Large intestine (tissue), 3 donors: ENCODE measurements around the gene CPSF4. TPM values are rescaled to one million over a fixed set of nuclear protein-coding genes. Genes with fewer than 3 reads are reported as not detected.

Source experiments
- DNase-seq, 2 donors: peaks; one replicate each; pipeline versions ENCODE4 v3.0.0 to v3.0.0-alpha.2; 2013
- H3K27ac ChIP-seq: one replicate; pipeline ENCODE4 v1.5.1; 2013; ENCODE audit warnings: low read length
- H3K27me3 ChIP-seq: 2 replicates; pipeline ENCODE4 v1.6.1; 2013; ENCODE audit warnings: low read length; ENCODE audit not compliant: control insufficient read depth, insufficient read depth
- H3K36me3 ChIP-seq: 2 replicates; pipeline ENCODE4 v1.6.1; 2013; ENCODE audit warnings: low read length; ENCODE audit not compliant: control insufficient read depth, insufficient read depth
- H3K4me1 ChIP-seq: one replicate; pipeline ENCODE4 v1.6.1; 2013; ENCODE audit warnings: low read length; ENCODE audit not compliant: control insufficient read depth, insufficient read depth
- H3K4me3 ChIP-seq: one replicate; pipeline ENCODE4 v1.5.1; 2013; ENCODE audit warnings: low read length
- H3K9me3 ChIP-seq: one replicate; pipeline ENCODE4 v1.6.1; 2013; ENCODE audit warnings: mild to moderate bottlenecking, low read depth, low read length, moderate library complexity; ENCODE audit not compliant: control insufficient read depth
- WGBS: methylation state at CpG from one replicate; pipeline ENCODE4 v1.1.5; 2013; ENCODE audit warnings: low lambda C conversion rate; ENCODE audit not compliant: insufficient coverage; 5-methylcytosine and 5-hydroxymethylcytosine counted together
- polyA plus RNA-seq: library from polyadenylated mRNA; unstranded; fragments of 120-200 nt; gene quantifications from one replicate; pipeline ENCODE4 v1.2.1, GENCODE V29; 2013

The CPSF4 gene
- polyA plus RNA-seq, 1 donor, result 29.6 TPM

GRCh38 chr7:99460651-99461050, 21.9 kb downstream of the CPSF4 start:
- peaks cover 4% of the 10 kb centered on the region for H3K4me1 ChIP-seq
- H3K9me3 ChIP-seq, result no peaks in the 10 kb centered on the region

GRCh38 chr7:99461221-99461620, 22.5 kb downstream of the CPSF4 start:
- Histone ChIP-seq H3K9me3 (no peaks in the 10 kb centered on the region), H3K27me3 (no peaks in the 10 kb centered on the region), H3K27ac (no peak overlapping the region), H3K4me1 (peaks cover 4% of the 10 kb centered on the region), H3K36me3 (peaks cover 53% of the 10 kb centered on the region), H3K4me3 (no peak overlapping the region)
- WGBS, result no CpG with 5 or more reads among the region's 2 CpGs
- DNase-seq, result no peak

More at GRCh38 chr7:99460651-99461050, 21.9 kb downstream of the CPSF4 start:
- Histone ChIP-seq H3K4me3 (no peak overlapping the region), H3K27me3 (no peaks in the 10 kb centered on the region), H3K27ac (no peak overlapping the region), H3K36me3 (peaks cover 59% of the 10 kb centered on the region)
- WGBS, result no CpG with 5 or more reads among the region's 11 CpGs
- DNase-seq, result no peak

GRCh38 chr7:99465421-99465768, 26.7 kb downstream of the CPSF4 start:
- DNase-seq, result peak in 1 of 2 donors; percentile 53
- H3K9me3 ChIP-seq, result peaks cover 3% of the 10 kb centered on the region
- H3K27me3 ChIP-seq, result no peaks in the 10 kb centered on the region
- H3K27ac ChIP-seq, result peak overlapping the region; percentile 91
- peak overlapping the region; percentile 88 for H3K4me3 ChIP-seq
- peaks cover 4% of the 10 kb centered on the region for H3K4me1 ChIP-seq
- H3K36me3 ChIP-seq, result peaks cover 13% of the 10 kb centered on the region
- WGBS, result no CpG with 5 or more reads among the region's 9 CpGs

GRCh38 chr7:99468336-99468918, 29.7 kb downstream of the CPSF4 start:
- no peak overlapping the region for H3K27ac ChIP-seq
- no CpG with 5 or more reads among the region's 29 CpGs for WGBS
- H3K4me1 ChIP-seq, result peaks cover 5% of the 10 kb centered on the region
- H3K4me3 ChIP-seq, result no peak overlapping the region
- H3K36me3 ChIP-seq, result peaks cover 4% of the 10 kb centered on the region
- no peaks in the 10 kb centered on the region for H3K27me3 ChIP-seq
- peaks cover 3% of the 10 kb centered on the region for H3K9me3 ChIP-seq
- no peak for DNase-seq

GRCh38 chr7:99469381-99470065, 30.8 kb downstream of the CPSF4 start:
- Histone ChIP-seq H3K4me1 (peaks cover 10% of the 10 kb centered on the region), H3K27ac (no peak overlapping the region), H3K36me3 (no peaks in the 10 kb centered on the region), H3K9me3 (peaks cover 3% of the 10 kb centered on the region), H3K27me3 (no peaks in the 10 kb centered on the region), H3K4me3 (no peak overlapping the region)
- no peak for DNase-seq
- 80% methylated on average over 1 of the region's 23 CpGs for WGBS

- WGBS, result no CpG with 5 or more reads among the region's 56 CpGs
- no peaks in the 10 kb centered on the region for H3K27me3 ChIP-seq
- H3K27ac ChIP-seq, result peak within 1 kb of the TSS; percentile 90
- H3K4me1 ChIP-seq, result peaks cover 5% of the 10 kb centered on the region
- DNase-seq, result peak; percentile 95 to 98
- H3K9me3 ChIP-seq, result peaks cover 3% of the 10 kb centered on the region
- H3K36me3 ChIP-seq, result peaks cover 7% of the 10 kb centered on the region
- H3K4me3 ChIP-seq, result peak within 1 kb of the TSS; percentile 65
These were observed 34.0 kb downstream of the CPSF4 start, which contains the start of gene ZNF789 for GRCh38 chr7:99472561-99473314. Gene ZNF789 (plus strand): TSS chr7:99472890. CDS start chr7:99476457, 3,567 bp downstream.

- H3K4me3 ChIP-seq, result peak overlapping the region; percentile 65
- no CpG with 5 or more reads among the region's 7 CpGs for WGBS
- H3K4me1 ChIP-seq, result peaks cover 5% of the 10 kb centered on the region
- H3K36me3 ChIP-seq, result peaks cover 10% of the 10 kb centered on the region
- peaks cover 3% of the 10 kb centered on the region for H3K9me3 ChIP-seq
- H3K27me3 ChIP-seq, result no peaks in the 10 kb centered on the region
- peak; percentile 44 to 79 for DNase-seq
- H3K27ac ChIP-seq, result peak overlapping the region; percentile 56
These were observed 34.5 kb downstream of the CPSF4 start for GRCh38 chr7:99473315-99473596.

- H3K4me1 ChIP-seq, result peaks cover 5% of the 10 kb centered on the region
- WGBS, result no CpG with 5 or more reads among the region's 5 CpGs
- H3K9me3 ChIP-seq, result no peaks in the 10 kb centered on the region
- no peak for DNase-seq
- H3K27ac ChIP-seq, result no peak overlapping the region
- H3K4me3 ChIP-seq, result no peak overlapping the region
- H3K36me3 ChIP-seq, result peaks cover 26% of the 10 kb centered on the region
- no peaks in the 10 kb centered on the region for H3K27me3 ChIP-seq
These were observed 37.4 kb downstream of the CPSF4 start for GRCh38 chr7:99476107-99476506.

GRCh38 chr7:99478464-99479440, 40.0 kb downstream of the CPSF4 start:
- WGBS, result no CpG with 5 or more reads among the region's 15 CpGs
- Histone ChIP-seq H3K27me3 (no peaks in the 10 kb centered on the region), H3K27ac (no peak overlapping the region), H3K36me3 (peaks cover 35% of the 10 kb centered on the region), H3K9me3 (no peaks in the 10 kb centered on the region), H3K4me3 (no peak overlapping the region), H3K4me1 (peaks cover 2% of the 10 kb centered on the region)
- DNase-seq, result no peak

GRCh38 chr7:99485094-99485493, 46.4 kb downstream of the CPSF4 start:
- WGBS, result 95% methylated on average over 4 of the region's 5 CpGs
- H3K4me3 ChIP-seq, result no peak overlapping the region
- no peaks in the 10 kb centered on the region for H3K9me3 ChIP-seq
- H3K27ac ChIP-seq, result no peak overlapping the region
- no peaks in the 10 kb centered on the region for H3K4me1 ChIP-seq
- no peaks in the 10 kb centered on the region for H3K27me3 ChIP-seq
- no peak for DNase-seq
- peaks cover 27% of the 10 kb centered on the region for H3K36me3 ChIP-seq
